Superior temporal gyrus (tissue), 1 donor: ENCODE results near the gene HMX3.

ENCODE experiments used
- DNase-seq: peaks from one replicate; pipeline ENCODE4 v3.0.0-alpha.2; 2016; ENCODE audit errors: extremely low spot score

Gene HMX3

GRCh38 chr10:123134343-123134914 lies 1.3 kb upstream of the HMX3 start:
- no peak for DNase-seq

- DNase-seq = no peak
Observed at GRCh38 chr10:123134915-123135414, 805 bp upstream of the HMX3 start.

GRCh38 chr10:123136221-123136805 lies 543 bp downstream of the HMX3 start:
- no peak for DNase-seq

- no peak for DNase-seq
Observed at GRCh38 chr10:123136806-123137642, 1.3 kb downstream of the HMX3 start.

GRCh38 chr10:123139165-123139520 lies 3.4 kb downstream of the HMX3 start:
- no peak for DNase-seq

GRCh38 chr10:123139521-123140163 lies 3.9 kb downstream of the HMX3 start:
- no peak for DNase-seq

- no peak for DNase-seq
Observed at GRCh38 chr10:123140164-123140982, 4.6 kb downstream of the HMX3 start.

GRCh38 chr10:123140983-123141390 lies 5.2 kb downstream of the HMX3 start:
- no peak for DNase-seq

- no peak for DNase-seq
Observed at GRCh38 chr10:123141791-123142700, 6.3 kb downstream of the HMX3 start.

- no peak for DNase-seq
Observed at GRCh38 chr10:123142701-123143161, 7.0 kb downstream of the HMX3 start.

GRCh38 chr10:123143162-123143824 lies 7.5 kb downstream of the HMX3 start:
- DNase-seq = no peak

- DNase-seq = no peak
Observed at GRCh38 chr10:123143825-123144168, 8.0 kb downstream of the HMX3 start.

- no peak for DNase-seq
Observed at GRCh38 chr10:123144697-123145541, 9.1 kb downstream of the HMX3 start.

- no peak for DNase-seq
Observed at GRCh38 chr10:123145542-123146012, 9.8 kb downstream of the HMX3 start.

GRCh38 chr10:123146013-123146893 lies 10.5 kb downstream of the HMX3 start:
- DNase-seq = no peak

GRCh38 chr10:123146894-123147634 lies 11.3 kb downstream of the HMX3 start:
- no peak for DNase-seq
